ENCODE data around the gene ENTPD2.
"Not testable (repeated sequence)": the region's sequence is repeated elsewhere in the genome, so short reads cannot be mapped to it uniquely, and the experiment has no call there.

Gene ENTPD2

DNA sequence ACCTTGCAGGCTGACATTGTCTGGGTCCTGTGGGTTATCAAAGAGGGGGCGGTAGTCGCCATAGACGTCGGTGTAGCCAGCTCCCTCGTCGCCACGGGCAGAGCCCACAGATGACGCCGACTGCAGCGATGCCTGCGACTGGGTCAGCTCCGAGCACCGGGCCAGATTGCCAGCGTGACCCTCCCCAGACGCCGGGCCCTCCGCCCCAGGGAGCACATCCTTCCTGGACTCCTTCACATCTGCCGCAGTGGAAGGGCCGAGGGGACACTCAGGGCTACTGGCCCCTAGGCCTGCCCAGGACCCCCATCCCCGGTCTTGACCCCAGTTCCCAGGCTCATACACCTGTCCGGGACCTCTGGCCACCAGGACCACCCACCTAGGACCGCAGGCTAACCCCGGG lies 39.7 kb downstream of the ENTPD2 start:
- DNase-seq, result no peak

- DNase-seq, result no peak
These were observed 40.3 kb downstream of the ENTPD2 start for GRCh38 chr9:137013571-137013940.

DNA sequence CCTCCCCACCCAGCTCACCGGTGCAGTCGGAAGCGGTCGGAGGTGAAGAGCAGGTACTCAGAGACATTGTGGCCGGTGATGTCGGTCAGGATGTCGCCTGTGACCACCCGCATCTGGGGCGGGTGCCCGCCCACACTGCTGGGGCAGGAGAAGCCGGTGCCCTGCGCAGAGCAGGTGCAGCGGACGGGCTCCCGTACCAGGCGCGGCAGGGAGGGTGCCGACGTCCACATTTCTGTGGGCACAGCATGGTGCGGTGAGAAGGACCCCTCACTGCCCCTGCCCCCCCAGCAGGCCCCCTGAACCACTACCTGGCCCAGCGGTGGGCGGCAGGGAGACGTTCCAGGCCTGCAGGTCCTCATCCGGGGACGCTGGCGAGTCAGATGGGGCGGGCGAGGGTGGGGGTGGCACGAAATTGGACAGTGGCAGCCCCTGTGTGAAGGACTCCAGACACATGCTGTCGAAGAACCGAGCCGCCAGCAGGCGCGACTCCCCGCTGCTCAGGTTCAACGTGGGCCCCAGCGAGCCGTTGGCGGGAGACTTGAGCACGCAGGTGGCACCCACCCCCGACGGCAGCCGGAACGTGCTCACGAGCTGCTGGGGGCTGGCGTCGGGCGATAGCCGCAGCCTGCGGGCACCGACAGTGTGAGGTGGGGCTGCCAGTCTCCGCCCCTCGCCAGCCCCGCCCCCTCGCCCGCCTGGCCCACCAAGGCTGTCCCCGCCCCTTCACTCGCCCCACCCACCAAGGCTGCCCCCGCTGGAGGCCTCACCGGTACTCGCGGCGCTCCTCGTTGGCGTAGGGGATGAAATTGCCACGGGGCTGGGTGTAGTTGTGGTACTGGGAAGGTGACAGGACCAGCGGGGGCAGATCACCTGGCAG lies 40.9 kb downstream of the ENTPD2 start:
- no peak for DNase-seq

GRCh38 chr9:137011907-137012675 lies 41.8 kb downstream of the ENTPD2 start:
- DNase-seq, result no peak

GRCh38 chr9:137011156-137011555 lies 42.7 kb downstream of the ENTPD2 start:
- DNase-seq, result no peak

- no peak for DNase-seq
These were observed 43.7 kb downstream of the ENTPD2 start for GRCh38 chr9:137009938-137010732.

GRCh38 chr9:137009217-137009616 lies 44.6 kb downstream of the ENTPD2 start:
- DNase-seq, result no peak

GRCh38 chr9:137008312-137008711 lies 45.5 kb downstream of the ENTPD2 start:
- no peak for DNase-seq

DNA sequence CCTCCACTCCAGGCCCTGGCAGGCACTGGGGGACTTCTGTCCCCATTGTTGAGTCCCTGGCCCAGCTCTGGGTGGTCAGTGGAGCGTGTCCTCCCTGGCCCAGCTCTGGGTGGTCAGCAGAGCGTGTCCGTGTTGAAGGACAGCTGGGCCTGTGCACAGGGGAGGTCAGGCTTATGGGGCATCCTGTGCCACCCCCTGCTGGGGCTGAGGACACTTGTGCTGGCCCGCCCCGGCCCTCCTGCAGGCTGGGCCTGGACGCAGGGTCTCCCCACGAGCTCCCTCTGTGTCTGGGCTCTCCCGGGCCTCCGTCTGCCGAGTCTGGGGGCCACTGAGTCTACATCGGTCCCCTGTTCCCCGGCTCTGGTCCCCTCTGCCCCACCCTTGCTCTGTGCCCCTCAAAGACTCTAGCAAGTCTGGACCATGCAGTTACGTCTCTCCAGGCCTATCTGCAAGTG lies 46.0 kb downstream of the ENTPD2 start:
- DNase-seq, result no peak

GRCh38 chr9:137007108-137007815 lies 46.6 kb downstream of the ENTPD2 start:
- DNase-seq, result no peak

DNA sequence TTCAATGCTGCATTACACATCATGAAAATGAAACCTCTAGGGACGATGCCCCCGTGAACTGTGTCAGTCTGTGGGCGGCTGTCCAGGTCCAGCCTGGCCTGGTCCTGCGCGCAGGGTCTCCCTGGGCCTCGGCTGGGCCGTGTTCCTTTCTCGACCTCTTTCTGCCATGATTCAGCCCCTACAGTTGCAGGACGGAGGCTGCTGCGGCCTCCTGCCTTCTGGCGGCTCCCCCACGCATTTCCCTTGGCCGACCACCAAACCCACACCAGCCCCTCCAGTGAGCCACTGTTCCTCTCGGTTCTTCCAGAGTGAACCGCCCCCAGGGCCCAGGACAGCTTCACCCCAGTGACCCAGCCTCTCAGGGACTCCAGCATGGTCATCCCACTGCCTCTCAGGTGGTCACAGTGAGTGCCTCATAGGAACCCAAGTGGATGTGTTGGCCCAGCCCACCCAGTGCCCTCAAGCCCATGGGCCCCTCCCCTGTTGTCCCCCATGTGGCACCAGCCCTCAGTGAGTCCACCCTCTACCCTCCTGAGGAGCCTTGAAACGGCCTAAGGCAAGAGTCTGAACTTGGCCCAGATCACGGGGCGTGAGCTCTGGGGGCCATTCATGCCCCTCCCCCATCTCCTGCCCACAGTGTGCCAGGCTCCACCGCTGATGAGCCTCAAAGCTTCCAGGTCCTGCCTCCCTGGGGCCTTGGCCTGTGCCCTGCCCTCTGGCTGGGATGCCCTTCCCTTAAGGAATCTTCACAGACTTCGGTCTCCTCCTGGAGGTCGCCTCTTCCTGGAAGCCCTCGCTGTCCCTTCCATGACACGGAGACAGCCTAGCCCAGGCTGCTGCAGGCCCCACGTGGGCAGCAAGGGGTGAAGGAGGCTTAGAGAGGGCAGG lies 47.5 kb downstream of the ENTPD2 start:
- no peak for DNase-seq

DNA sequence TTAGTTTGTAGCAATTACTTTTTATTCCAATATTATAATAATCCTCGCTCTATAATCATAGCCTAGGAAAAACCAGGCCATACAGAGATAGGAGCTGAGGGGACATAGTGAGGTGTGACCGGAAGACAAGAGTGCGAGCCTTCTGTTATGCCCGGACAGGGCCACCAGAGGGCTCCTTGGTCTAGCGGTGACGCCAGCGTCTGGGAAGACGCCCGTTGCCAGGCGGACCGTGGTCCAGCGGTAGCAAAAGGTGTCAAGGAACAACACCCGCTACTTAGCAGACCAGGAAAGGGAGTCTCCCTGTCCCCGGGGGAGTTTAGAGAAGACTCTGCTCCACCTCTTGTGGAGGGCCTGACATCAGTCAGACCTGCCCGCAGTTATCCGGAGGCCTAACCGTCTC lies 49.6 kb downstream of the ENTPD2 start:
- not testable (repeated sequence) for DNase-seq

DNA sequence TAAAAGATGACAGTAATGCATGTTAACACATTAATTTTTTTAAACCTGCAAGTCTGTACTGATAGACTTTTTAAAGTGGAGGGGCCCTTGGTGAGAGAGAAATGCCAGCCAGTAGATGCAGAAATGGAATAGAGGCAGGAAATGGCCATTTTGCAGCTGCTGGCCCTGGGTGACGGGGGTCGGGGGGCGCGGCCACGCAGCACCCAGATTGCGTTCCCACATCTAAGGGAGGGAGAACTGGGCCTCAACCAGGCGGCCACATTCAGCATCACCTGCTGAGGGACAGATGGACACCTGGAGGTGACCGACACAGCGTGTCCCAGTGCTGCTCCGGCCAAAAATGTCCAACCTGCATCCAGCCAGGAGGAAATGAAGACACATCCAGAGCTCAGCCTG lies 51.2 kb downstream of the ENTPD2 start:
- DNase-seq, result no peak

- DNase-seq, result no peak
These were observed 51.8 kb downstream of the ENTPD2 start for GRCh38 chr9:137001857-137002645.

- no peak for DNase-seq
These were observed 53.5 kb downstream of the ENTPD2 start for GRCh38 chr9:137000177-137000930.
